ENCODE data around the gene SH3TC2.

The SH3TC2 gene

DNA sequence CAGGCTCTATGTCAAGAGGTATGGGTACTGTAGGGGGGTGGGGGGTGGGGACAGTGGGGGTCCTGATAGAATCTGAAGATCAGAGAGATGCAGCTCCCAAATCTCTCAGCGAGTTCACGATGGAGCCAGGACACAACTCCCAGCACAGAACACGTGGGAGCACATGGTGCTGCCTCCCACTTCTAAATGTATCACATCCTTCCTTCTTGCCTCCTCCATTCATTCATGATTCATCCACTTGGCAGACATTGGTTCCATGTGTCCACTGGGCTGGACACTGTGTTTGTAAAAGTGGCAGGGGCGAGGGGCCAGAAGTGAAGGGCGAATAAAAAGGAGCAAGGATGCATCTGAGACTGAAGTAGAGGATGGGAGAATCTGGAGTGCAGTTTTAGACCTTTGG lies 33.9 kb downstream of the SH3TC2 start:
- no peak for DNase-seq (ENCODE audit: low read depth)

DNA sequence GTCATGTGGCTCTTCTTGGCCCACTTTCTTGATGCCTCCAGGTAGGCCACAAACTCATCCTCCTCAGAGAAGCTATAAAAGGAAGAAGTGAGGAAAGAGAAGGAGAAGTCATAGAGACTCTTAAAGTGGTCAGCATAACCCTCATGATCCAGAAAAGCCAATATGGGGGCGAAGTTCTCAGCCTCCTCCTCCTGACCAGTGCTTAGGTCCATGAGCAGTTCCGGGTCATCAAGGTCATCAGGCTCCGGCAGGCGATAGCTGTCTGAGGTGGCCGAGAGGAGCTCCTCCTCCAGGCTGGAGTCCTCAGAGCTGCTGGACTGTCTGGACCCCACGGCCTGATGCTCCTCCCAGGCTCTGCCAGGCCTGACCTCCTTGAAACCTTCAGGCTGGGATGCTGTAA lies 34.7 kb downstream of the SH3TC2 start:
- DNase-seq (ENCODE audit: low read depth): no peak

DNA sequence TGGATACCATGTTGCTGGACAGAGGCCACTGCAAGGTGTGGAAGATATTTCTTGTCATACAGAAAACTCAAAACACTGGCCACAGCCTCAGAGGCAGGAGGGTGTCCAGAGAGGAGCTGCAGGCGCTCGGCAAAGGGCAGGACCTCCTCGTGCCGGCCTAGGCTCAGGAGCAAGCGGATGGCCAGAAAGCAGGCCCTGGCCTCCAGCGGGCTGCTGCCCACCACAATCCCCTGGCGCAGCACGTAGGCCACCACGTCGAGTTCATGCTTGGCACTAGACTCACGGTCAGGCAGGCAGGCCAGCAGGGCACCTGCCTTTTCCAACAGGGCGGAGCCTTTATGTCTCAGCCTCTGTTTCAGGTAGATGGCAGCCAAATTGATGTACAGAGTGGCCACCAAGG lies 35.2 kb downstream of the SH3TC2 start:
- no peak for DNase-seq (ENCODE audit: low read depth)

DNA sequence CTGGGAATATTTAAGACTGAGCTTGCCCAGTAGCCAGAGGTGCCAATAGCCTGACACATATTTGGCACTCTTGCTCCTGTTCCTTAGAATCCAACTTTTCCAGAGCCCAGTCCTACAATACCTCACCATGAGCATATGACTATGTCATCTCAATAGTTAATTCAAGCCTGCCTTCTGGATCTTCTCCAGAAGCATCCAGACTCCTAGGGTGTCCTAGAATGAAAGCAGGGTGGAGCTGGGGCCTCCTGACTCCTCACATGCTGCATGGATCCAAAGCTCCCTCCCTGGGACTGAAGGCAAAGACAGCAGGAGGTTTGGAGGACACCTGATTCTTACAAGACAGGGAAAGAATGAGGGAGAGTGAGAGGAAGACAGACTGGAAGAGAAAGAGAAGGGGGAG lies 37.9 kb downstream of the SH3TC2 start:
- no peak for DNase-seq (ENCODE audit: low read depth)

DNA sequence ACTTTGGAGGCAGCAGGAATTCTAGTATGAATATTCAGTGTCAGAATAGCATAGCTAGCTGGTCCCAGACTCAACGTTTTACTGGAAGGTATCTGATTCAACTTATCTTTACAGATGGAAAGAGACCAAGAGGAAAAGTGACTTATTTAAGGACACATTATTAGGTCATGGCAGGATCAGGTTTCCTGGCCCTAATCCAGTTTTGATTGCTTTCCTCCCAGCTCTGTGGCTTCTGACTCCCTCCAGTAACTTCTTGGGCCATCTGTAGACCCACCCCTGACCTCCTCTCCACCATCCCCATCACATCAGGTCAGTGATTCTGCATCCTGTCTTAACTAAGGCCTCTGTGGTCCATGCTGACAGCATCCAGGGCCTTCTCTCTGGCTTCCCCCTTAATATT lies 38.4 kb downstream of the SH3TC2 start:
- DNase-seq (ENCODE audit: low read depth): no peak

DNA sequence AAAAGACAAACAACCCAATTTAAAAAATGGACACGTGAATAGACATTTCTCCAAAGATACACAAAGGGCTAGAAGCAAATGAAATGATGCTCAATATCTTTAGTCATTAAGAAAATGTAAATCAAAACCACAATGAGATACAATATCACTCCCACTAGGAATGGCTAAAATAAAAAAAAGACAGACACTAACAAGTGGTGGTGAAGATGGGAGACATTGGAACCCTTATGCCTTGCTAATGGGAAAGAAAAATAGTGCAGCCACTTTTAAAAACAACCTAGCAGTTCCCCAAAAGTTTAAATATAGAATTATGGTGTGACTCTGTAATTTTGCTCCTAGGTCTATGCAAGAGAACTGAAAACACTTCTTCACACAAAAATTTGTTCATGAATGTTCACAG lies 40.7 kb downstream of the SH3TC2 start:
- no peak for DNase-seq (ENCODE audit: low read depth)

DNA sequence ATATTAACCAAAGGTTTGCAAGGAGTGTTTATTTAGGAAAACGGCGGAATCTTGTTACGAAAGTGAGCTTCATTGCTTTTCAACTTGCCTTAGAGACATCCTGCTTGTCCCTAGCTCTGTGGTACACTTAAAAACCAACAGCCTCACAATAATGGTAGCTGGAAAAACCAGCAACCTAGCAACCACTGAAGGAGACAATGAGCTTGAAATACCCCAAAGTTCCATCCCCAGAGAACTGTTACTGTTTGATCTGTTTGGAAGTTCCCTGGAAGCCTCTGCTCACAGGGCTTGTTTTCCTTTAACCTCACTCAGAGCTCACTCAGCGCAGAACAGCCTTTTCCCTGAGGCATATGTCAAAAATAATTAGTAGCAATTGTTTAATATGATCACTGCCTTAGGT lies 43.2 kb downstream of the SH3TC2 start:
- DNase-seq (ENCODE audit: low read depth): no peak

DNA sequence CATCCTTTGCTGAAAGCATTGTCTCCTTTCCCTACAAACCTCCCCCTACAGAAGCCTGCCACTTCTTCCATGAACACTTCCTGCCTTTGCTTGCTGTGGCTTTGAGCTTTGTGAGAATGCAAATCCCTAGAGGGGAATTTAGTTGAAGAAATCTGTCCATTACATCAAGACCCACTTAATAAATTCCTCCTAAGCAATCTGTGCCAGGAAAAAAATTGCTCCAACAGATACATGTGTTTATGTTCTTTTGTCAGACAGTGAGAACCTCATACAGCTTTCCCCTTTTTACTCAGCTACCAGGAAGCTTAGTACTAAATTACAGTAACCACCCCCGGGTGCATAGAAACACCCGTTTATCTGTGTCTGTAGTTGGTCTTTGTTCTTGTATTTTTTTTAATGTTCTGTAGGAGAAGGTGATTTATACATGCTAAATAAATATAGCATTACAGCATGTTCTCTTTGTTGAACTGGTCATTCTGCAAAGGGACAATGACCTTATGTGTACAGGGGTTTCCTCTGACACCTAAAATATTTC lies 43.9 kb downstream of the SH3TC2 start:
- no peak for DNase-seq (ENCODE audit: low read depth)

DNA sequence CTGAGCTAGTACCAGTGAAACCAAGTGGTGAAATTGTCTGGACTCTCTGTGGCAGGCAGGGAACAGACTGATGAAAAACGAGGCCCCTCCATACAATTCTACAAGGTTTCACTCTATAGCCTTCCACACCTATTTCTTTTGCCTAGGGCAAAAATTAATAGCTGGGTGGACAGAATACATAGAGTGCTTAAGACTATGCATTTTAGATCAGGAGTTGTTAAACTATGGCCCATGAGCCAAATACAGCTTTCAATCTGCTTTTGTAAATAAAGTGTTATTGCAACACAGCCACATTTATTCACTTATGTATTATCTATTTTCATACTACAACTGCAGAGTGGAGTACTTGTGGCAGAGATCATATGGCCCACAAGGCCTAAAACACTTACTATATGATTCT lies 45.2 kb downstream of the SH3TC2 start:
- no peak for DNase-seq (ENCODE audit: low read depth)

DNA sequence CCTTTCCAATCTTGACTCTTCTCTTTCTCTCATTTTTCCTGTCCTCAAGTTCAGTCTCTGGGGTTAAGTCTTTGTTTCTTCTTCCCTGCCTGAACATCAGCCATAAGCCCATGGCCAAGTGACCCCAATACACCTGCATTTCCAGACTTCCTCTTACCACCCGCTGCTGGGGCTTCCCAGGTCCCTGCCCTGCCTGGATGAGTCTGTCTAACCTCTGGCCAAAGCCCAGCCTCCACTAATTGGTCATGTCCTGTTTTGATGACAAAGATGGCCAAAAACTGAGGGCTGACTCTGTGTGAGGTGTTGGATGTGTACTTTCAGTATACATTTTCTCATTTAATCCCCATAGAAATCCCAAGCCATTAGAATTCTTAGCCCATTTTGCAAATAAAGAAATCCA lies 47.3 kb downstream of the SH3TC2 start:
- DNase-seq (ENCODE audit: low read depth): no peak

DNA sequence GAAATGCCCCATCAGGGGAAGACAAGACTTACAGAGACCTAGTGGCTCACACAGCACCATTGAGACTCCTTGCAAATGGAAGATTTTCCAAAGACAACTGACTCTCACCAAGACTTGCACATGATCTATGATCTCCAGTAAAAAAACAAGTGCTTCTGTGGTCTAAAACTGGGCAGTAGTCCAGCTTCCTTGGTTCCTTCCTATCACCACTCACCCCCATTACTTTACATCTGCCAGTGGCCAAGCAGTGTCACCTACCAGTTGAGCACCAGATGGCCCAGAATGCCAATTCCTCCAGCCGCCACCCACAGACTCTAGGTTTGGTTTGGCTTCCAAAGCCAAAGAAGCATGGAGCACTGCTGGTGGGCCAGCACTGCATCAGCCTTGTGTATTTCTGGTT lies 47.7 kb downstream of the SH3TC2 start:
- no peak for DNase-seq (ENCODE audit: low read depth)

DNA sequence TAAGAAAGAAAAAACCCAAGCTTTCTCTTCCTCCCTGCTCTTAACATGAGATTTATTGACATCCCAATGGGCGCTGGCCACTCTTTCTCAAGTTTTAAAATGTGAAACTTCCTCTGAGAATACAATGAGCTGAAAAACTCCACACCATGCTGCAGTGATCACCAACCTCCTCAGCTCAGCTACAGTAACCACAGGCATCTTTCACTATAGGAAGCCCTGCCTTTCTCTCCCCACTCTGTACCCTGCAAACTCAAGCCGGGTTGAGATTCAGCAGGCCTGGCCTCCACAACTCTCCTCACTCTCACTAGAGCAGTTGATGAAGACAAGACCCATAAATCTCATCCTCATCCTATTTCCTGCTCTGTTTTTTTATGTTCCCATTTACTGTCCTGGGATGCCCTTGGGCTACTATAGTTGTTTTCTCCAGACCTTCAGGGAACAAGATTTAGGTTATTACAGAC lies 48.3 kb downstream of the SH3TC2 start:
- DNase-seq (ENCODE audit: low read depth): no peak

DNA sequence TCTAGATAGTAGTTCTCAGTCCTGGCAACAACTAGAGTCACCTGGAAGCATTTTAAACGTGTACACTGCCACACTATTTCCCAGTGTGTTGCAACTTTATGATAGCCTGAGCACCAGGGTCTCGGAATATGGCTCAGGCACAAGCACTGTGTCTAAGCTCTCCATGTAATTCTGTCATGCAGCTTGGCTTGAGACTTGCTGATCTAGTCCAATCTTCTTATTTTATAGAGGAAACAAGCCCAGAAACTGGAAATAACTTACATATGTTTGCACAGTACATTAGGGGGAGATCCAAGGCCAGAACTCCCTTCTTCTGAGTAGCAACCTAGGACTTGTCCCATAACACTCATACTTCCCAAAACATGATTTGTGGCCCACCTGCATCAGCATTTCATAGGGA lies 49.1 kb downstream of the SH3TC2 start:
- DNase-seq (ENCODE audit: low read depth): no peak

DNA sequence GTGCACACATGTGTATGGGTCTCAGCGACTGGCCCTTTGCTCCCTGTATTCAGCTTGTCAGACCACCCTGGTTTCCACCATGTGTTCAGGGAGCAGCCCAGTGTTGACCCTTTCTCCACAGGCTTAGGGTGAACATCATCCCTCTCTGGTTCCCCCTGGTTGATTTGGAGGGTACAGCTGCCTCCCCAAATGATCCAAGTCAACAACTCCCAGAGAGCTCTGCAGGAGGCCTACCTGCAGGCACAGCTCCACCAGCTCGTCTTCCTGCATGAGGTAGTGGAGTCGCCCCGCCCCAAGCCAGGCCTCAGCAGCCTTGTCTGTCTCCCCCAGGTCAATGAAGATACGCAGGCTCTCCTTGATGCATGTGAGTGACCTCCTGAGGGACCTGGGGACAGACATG lies 50.5 kb downstream of the SH3TC2 start:
- no peak for DNase-seq (ENCODE audit: low read depth)

DNA sequence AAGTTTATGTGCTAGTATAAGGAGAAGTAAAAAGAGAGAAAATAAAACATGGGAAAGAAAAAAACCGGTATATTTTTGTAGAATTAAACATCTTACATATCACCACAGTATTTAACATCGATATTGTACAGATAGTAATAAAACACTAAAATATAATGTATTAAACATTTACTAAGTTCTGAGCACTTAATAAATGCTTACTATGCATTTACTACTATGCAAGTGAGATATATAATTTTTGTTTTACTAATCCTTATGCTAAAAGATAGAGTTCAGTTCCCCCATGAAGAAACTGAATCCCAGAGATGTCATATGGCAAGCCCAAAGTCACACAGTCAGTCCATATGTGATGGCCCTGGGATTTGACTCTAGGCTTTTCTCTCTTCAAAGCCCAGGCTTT lies 51.1 kb downstream of the SH3TC2 start:
- DNase-seq (ENCODE audit: low read depth): no peak

DNA sequence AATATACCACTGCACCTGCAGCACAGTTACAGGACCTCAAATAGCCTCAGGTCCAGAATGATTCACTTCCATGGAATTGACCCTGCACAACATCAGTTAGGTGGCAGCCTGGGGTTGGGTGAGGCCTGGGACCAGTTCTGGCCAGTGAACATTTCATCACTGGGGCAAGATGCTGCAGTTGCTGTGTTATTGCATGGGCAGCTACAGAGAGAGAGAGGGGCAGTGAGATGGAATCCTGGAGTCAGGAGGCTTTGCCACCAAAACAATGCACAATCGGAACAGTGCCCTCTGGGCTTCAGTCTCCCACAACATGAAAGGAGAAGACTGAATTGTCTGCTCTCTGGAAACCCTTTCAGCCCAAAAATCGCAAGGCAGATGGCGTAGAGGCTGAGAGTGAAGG lies 51.8 kb downstream of the SH3TC2 start:
- DNase-seq (ENCODE audit: low read depth): no peak

DNA sequence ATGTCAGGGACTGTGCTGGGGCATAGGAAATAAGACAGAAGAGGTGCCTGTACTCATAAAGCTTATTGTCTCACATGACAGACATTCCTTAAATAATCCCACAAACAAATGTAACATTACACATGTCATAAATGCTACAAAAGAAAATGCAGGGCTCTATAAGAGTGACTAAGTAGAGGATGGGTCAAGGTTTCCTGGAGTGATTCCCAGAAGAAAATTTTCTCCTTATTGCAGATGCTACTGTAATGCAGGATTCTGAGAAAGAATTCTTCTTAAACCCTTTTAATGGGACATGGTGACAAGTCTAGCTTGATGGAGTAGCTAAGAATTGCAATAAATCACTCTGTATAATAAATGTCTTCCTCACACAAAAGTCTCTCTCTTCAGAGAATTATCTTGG lies 55.7 kb downstream of the SH3TC2 start:
- no peak for DNase-seq (ENCODE audit: low read depth)

DNA sequence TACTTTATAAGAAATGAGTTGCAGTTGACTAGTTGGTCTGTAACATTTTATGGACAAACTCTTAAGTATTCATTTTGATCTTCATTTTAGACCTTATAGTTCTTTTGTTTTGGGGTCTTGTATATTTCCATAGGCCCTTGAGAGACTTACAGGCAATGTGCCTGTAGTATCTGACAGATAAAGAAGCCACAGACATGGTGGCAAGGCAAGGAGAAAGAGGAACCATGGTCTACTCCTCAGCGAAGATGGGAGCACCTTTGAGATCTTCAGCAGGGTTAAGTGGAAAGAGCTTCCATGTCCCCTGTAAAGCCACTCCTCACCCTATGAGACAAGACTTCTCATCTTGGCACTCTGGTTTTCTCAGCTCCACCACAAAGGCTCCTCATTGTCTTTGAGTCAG lies 56.4 kb downstream of the SH3TC2 start:
- no peak for DNase-seq (ENCODE audit: low read depth)

DNA sequence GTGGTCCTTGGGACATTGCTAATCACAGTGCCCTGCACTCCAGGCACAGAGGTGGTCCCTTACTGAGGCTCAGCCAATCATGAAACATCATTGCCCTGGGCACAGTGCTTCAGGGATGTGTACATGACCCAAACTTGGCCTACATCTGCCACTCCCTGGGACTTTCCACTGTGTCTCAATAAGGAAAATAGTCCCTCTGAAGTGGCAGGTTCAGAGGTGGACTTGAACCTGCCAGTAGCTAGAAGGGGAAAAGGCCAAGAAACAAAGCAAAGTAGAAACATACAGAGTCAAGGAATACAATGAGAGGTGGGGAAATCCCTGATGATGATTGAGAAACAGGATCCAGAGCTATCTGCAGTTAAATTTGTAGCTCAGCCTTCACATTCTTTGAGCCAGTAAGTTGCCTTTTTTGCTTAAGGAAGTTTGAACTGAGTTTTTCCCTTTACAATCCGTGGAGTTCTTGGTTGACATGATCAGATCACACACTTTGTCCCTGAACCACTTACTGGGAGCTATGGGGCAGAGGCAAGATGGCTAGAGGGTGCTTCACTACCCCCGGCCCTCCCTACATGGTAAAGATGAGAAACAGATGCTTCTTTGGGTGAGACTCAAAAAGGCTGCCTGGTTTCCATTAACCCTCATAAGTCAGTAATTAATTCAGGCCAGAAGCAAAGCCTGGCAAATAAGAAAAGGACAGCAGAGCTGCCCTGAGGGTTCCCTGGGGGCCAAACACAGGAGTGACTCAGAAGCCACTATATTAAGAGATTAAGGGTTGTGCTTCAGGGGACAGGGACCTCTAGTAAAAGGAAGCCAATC lies 57.6 kb downstream of the SH3TC2 start:
- no peak for DNase-seq (ENCODE audit: low read depth)

DNA sequence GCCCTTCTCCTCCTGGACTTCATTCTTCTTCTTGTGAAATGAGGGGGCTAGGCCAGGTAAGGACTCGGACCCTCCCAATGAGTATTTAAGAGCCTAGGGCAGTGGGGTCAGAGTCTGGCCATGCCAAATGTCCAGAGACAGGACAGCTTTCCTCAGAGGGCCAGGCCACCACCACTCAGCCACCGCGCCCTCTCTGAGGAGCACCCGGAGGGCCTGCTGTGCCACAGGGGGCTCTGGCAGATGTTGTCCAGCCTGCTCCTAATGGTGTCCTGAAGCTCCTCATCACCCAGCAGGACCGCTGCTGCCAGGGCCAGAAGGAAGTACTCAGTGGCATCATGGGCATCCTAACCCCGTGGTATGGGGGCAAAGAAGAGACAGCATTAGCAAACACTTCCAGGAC lies 58.3 kb downstream of the SH3TC2 start:
- DNase-seq (ENCODE audit: low read depth): no peak

DNA sequence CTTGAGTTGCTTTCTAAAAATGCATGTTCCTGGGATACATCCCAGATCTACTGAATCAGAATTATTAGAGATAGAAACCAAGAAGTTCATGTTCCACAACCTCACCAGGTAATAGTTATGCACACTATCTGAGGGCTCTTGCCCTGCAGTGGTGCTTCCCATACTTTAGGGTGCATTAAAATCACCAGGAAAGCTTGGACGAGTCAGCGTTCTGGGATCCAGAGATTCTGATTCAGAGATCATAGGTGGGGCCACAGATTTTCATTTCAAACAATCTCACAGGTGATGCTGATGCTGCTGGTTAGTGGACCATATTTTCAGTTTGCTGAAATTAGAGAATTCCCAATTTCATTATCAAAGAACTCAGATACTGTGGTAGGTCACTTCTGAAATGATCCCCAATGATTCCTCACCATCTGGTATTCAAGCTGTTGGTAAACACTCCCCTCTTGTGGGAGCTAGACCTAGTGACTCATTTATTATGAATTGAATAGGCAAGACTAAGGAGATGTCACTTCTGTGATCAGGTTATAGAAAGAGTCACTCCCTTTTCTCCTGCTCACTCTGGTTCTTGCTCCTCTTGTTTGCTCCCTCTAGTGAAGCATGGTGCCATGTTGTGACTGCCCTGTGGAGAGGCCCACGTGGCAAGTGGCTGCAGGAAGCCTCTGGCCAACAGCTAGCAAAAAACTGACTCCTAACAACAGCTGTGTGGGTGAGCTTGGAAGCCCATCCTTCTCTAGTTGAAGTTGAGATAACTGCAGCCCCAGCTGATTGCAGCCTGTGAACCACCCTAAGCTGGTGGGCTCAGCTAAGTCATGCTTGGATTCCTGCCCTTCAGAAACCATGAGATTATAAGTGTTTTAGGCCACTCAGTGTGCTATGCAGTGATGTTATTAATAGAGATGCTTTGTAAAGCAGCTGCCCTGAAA lies 59.8 kb downstream of the SH3TC2 start:
- DNase-seq (ENCODE audit: low read depth): no peak

DNA sequence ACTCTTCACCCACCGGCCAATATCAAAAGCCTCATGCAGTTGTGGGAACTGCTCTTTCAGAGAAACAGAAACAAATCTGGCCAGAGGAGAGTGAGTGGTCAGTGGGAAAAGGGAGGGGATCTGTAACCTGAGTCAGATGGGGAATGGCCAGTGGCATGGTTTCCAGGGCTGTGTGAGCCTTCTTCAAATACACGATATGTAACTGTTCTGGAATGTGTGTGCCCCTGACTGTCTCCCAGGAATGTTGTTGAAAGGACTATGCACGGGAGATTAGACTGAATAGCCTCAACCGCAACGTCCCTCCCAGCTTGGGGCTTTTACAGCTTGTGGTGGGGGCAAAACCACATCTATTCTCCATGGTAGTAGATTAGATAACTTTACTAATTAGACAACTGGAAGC lies 60.8 kb downstream of the SH3TC2 start:
- no peak for DNase-seq (ENCODE audit: low read depth)

DNA sequence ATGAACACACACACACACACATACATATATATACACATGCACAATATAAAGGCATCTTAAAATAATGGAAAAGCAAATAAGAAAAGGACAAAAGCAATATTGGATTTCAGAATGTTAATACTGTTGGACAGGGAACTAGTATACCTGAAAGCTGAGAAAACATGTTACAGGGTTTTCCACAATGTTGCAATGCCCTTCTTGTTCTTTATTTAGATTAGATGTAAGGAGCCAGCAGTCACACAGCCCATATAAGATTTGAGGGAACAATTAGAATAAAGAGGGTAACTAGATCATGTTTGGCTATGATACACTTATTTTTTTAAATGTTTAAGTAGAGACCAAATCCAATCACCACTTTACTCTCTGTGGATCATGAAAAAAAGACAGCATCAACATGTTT lies 61.7 kb downstream of the SH3TC2 start:
- no peak for DNase-seq (ENCODE audit: low read depth)

Measured in stimulated activated CD8-positive, alpha-beta memory T cell treated with anti-CD3 and anti-CD28 coated beads, Interleukin-4, amount 100 ng/mL, for 24 hours (primary cell).